Keratinocyte (primary cell): ENCODE results near the gene ZNF547.

Experiments
- EZH2 ChIP-seq: IDR thresholded peaks from one replicate; pipeline ENCODE4 v1.6.1; 2012; ENCODE audit warnings: inconsistent platforms, mild to moderate bottlenecking, low read length, moderate library complexity
- TF ChIP-seq, protein P1 (sequence below), 3 experiments: IDR thresholded peaks in 1 of 3; conservative IDR thresholded peaks in 1 of 3; optimal IDR thresholded peaks in 1 of 3; 2 replicates in 2 of 3; 3 replicates in 1 of 3; pipeline versions ENCODE3 to v1.5.1; 2011; ENCODE audit warnings: low read length in 3 of 3, mild to moderate bottlenecking in 3 of 3, moderate library complexity in 2 of 3, control low read depth in 1 of 3, inconsistent platforms in 1 of 3; ENCODE audit not compliant: insufficient read depth in 2 of 3; ENCODE audit errors: extremely low read depth in 1 of 3

DNA sequence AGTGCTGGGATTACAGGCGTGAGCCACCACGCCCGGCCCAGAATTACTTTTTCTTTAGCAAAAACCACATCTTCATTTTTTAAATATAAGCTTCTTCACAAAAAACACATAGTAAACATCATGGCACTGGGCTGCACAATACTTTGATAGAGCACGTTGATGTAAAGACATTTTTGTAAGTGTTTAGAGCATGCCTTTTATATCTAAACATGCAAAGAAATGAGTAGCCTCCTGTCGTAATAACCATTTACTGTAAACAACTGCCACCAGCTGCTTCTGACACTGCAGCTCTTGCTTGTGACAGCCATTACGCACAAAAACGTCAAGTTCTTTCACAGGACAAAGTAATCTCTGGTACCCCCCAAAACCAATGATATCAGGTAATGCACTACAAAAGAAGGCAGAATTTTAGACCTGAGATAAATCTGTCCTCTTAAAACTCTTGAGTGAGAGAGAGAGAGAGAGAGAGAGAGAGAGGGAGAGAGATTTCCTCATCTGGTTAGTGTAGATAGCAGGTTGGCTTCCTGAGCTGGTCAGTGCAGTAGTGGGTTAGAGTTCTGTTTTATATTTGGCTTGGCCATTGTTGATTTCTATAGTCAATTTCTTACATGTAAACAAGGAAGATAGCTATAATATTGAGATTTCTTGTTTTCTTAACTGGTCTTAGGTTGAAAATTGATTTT, 19.6 kb downstream of the ZNF547 start:
- TF ChIP-seq, protein P1, sequence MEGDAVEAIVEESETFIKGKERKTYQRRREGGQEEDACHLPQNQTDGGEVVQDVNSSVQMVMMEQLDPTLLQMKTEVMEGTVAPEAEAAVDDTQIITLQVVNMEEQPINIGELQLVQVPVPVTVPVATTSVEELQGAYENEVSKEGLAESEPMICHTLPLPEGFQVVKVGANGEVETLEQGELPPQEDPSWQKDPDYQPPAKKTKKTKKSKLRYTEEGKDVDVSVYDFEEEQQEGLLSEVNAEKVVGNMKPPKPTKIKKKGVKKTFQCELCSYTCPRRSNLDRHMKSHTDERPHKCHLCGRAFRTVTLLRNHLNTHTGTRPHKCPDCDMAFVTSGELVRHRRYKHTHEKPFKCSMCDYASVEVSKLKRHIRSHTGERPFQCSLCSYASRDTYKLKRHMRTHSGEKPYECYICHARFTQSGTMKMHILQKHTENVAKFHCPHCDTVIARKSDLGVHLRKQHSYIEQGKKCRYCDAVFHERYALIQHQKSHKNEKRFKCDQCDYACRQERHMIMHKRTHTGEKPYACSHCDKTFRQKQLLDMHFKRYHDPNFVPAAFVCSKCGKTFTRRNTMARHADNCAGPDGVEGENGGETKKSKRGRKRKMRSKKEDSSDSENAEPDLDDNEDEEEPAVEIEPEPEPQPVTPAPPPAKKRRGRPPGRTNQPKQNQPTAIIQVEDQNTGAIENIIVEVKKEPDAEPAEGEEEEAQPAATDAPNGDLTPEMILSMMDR (optimal IDR thresholded peaks at IDR 0.05 in 1 of 3, IDR thresholded peaks at IDR 0.05 in 1 of 3, conservative IDR thresholded peaks at IDR 0.05 in 1 of 3; ENCODE audit: extremely low read depth in 1 of 3, insufficient read depth in 2 of 3, low read length in 3 of 3), result no peak
- no peak for TF ChIP-seq EZH2
